HFFc6 (cell line): Measurements from ENCODE around the gene SLC37A3. TPM values are rescaled to one million over a fixed set of nuclear protein-coding genes. Genes with fewer than 3 reads are reported as not detected.

ENCODE experiments used
- DNase-seq: peaks from one replicate; pipeline ENCODE4 v3.0.0-alpha.2; 2018
- H3K27ac Mint-ChIP-seq: 2 replicates; pipeline ENCODE4 v1.8.0; 2020; ENCODE audit warnings: mild to moderate bottlenecking, mixed read lengths
- H3K27me3 Mint-ChIP-seq: 2 replicates; pipeline ENCODE4 v1.8.0; 2021; ENCODE audit warnings: mild to moderate bottlenecking, moderate library complexity, mixed read lengths; ENCODE audit not compliant: insufficient read depth
- H3K36me3 Mint-ChIP-seq: 2 replicates; pipeline ENCODE4 v1.8.0; 2021; ENCODE audit warnings: low read depth, mixed read lengths
- H3K4me1 Mint-ChIP-seq: 2 replicates; pipeline ENCODE4 v1.8.0; 2020; ENCODE audit warnings: low read depth, mixed read lengths
- H3K4me3 Mint-ChIP-seq: 2 replicates; pipeline ENCODE4 v1.8.0; 2020; ENCODE audit warnings: mild to moderate bottlenecking, moderate library complexity, mixed read lengths
- H3K9me3 Mint-ChIP-seq: 2 replicates; pipeline ENCODE4 v1.8.0; 2020; ENCODE audit warnings: mild to moderate bottlenecking, mixed read lengths
- total RNA-seq, 6 experiments: library from RNA; stranded (reverse); fragmentation: NEBNext Ultra II Directional; extraction: Animal tissue kit (Norgen Biotek cat#: 25700); gene quantifications; 2 replicates in 1 of 6; 3 replicates in 5 of 6; pipeline ENCODE4 v1.2.3, GENCODE V29; 2021
- TF ChIP-seq, protein P1 (sequence below): fragments of 200-600 bp; sonication (generic); IDR thresholded peaks from 2 replicates; pipeline ENCODE4 v1.5.0; 2021; ENCODE audit warnings: antibody characterized with exemption, mild to moderate bottlenecking

The SLC37A3 gene
- total RNA-seq, 6 experiments from 2014 or later: 26.3 to 32.8 (median 27.1) TPM

DNA sequence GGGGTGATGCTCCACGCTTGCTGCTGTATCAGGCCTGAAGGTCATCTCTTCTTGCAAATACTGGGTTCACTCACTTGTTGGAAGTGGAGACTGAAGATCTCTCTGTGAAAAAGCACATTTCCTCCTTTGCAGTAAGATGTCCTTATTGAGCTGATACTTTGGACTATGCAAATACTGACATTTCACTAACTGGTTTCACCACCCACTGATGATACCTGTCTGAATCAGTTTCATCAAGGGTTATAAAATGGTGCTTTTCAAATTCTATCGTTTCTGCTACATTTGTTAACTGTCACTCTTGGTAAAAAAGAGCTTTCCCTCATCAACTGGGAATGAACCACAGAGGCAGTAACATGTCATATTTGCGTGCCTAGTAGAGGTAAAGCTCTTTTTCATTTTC, 41.0 kb upstream of the SLC37A3 start:
- Mint-ChIP-seq H3K4me1 (no peaks in the 10 kb centered on the region), H3K4me3 (no peak overlapping the region), H3K27ac (no peak overlapping the region), H3K27me3 (peaks cover 6% of the 10 kb centered on the region), H3K9me3 (no peaks in the 10 kb centered on the region), H3K36me3 (no peaks in the 10 kb centered on the region)
- no peak for DNase-seq
- TF ChIP-seq, protein P1, sequence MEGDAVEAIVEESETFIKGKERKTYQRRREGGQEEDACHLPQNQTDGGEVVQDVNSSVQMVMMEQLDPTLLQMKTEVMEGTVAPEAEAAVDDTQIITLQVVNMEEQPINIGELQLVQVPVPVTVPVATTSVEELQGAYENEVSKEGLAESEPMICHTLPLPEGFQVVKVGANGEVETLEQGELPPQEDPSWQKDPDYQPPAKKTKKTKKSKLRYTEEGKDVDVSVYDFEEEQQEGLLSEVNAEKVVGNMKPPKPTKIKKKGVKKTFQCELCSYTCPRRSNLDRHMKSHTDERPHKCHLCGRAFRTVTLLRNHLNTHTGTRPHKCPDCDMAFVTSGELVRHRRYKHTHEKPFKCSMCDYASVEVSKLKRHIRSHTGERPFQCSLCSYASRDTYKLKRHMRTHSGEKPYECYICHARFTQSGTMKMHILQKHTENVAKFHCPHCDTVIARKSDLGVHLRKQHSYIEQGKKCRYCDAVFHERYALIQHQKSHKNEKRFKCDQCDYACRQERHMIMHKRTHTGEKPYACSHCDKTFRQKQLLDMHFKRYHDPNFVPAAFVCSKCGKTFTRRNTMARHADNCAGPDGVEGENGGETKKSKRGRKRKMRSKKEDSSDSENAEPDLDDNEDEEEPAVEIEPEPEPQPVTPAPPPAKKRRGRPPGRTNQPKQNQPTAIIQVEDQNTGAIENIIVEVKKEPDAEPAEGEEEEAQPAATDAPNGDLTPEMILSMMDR: no peak

- Mint-ChIP-seq H3K9me3 (no peaks in the 10 kb centered on the region), H3K4me3 (no peak overlapping the region)
Measured at GRCh38 chr7:140435252-140435895, 37.0 kb upstream of the SLC37A3 start.

DNA sequence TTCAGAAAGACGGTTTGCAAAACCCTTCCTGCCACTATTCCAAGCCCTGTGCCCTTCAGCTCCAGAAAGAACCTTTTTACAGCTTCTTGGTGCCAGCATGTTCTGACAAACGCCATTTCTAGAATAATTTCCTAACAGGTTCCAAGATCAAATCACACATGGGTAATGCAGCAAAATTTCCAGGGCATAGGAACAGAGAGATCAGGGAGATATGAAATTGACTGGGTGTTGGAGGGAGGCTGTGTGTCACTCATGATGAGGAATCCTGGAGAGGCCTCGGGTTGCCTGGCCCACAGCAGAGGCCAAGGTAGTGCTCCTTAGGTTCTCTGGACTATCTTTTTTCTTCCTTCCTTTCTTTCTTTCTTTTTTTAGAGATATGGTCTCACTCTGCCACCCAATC, 35.1 kb upstream of the SLC37A3 start:
- no peak overlapping the region for H3K27ac Mint-ChIP-seq
- TF ChIP-seq, protein P1: no peak

More at GRCh38 chr7:140435252-140435895, 37.0 kb upstream of the SLC37A3 start:
- H3K36me3 Mint-ChIP-seq: no peaks in the 10 kb centered on the region
- DNase-seq: no peak
- peaks cover 10% of the 10 kb centered on the region; the same call in 1 of the 2 replicates for H3K27me3 Mint-ChIP-seq
- TF ChIP-seq, protein P1: no peak
- H3K4me1 Mint-ChIP-seq: no peaks in the 10 kb centered on the region
- H3K27ac Mint-ChIP-seq: no peak overlapping the region

GRCh38 chr7:140426130-140426529, 27.8 kb upstream of the SLC37A3 start:
- Mint-ChIP-seq H3K27me3 (peaks cover 30% of the 10 kb centered on the region), H3K36me3 (no peaks in the 10 kb centered on the region), H3K4me3 (no peak overlapping the region), H3K27ac (no peak overlapping the region), H3K9me3 (no peaks in the 10 kb centered on the region), H3K4me1 (no peaks in the 10 kb centered on the region)
- DNase-seq: no peak
- TF ChIP-seq, protein P1: no peak

More for the DNA sequence above, 35.1 kb upstream of the SLC37A3 start:
- Mint-ChIP-seq H3K27me3 (peaks cover 19% of the 10 kb centered on the region), H3K4me3 (no peak overlapping the region), H3K4me1 (no peaks in the 10 kb centered on the region), H3K36me3 (no peaks in the 10 kb centered on the region), H3K9me3 (no peaks in the 10 kb centered on the region)
- no peak for DNase-seq

DNA sequence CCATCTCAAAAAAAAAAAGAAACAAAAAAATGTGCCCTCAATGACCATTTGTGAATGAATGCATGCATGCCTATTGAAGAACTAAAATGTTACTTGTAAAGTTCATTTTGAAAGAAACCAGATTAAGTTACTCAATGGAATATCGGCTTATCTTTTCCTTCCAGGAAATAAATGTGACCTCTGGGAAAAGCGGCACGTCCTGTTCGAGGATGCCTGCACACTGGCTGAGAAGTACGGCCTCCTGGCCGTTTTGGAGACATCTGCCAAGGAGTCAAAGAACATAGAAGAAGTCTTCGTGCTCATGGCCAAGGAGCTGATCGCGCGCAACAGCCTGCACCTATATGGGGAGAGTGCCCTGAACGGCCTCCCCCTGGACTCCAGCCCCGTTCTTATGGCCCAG, 27.4 kb upstream of the SLC37A3 start:
- TF ChIP-seq, protein P1: no peak
- DNase-seq: no peak
- Mint-ChIP-seq H3K27ac (no peak overlapping the region), H3K9me3 (no peaks in the 10 kb centered on the region), H3K4me1 (no peaks in the 10 kb centered on the region), H3K4me3 (no peak overlapping the region), H3K27me3 (peaks cover 33% of the 10 kb centered on the region), H3K36me3 (no peaks in the 10 kb centered on the region)
